ENCODE measurements around the gene C4orf50.

GRCh38 chr4:5858020-5858769, 160.0 kb downstream of the C4orf50 start:
- TF ChIP-seq POLR2AphosphoS5 (IDR thresholded peaks at IDR 0.05; ENCODE audit: low read depth) (no peak), CTCF (conservative IDR thresholded peaks at IDR 0.05; ENCODE audit: low read depth in 2 of 2) (0 out of 4 replicates have a peak, but pooled peaks of 1 of the 2 experiments have one; percentile 8), NANOG (IDR thresholded peaks at IDR 0.05; ENCODE audit: borderline replicate concordance) (no peak), EZH2 (IDR thresholded peaks at IDR 0.05; ENCODE audit: low read depth, unreplicated experiment) (no peak), REST (IDR thresholded peaks at IDR 0.05; ENCODE audit: unreplicated experiment) (no peak), EZH2phosphoT487 (IDR thresholded peaks at IDR 0.05; ENCODE audit: unreplicated experiment) (no peak), CREB1 (CRISPR knock-in tag; IDR thresholded peaks at IDR 0.05; ENCODE audit: low read depth) (no peak), JUNB (IDR thresholded peaks at IDR 0.05; ENCODE audit: unreplicated experiment) (no peak), ETS1 (IDR thresholded peaks at IDR 0.05) (no peak), STAT1 (IDR thresholded peaks at IDR 0.05; ENCODE audit: unreplicated experiment) (no peak)

Measured in GM23338 (cell line).